Measurements from ENCODE around the gene ADAP1. TPM values are rescaled to one million over a fixed set of nuclear protein-coding genes. Genes with fewer than 3 reads are reported as not detected.
A peak's percentile ranks its signal among the peaks of the same experiment; 100 is the strongest.

The ADAP1 gene
- total and polyA plus RNA-seq, 2 of the 13 experiments (the other 11 are each of a cell fraction or from before 2014, with no cell fraction given), result 10.5 to 24.6 TPM

- no peak for TF ChIP-seq MTERF4 (CRISPR knock-in tag; IDR thresholded peaks at IDR 0.05)
- no peak for TF ChIP-seq MXD3 (CRISPR knock-in tag; IDR thresholded peaks at IDR 0.05)
- TF ChIP-seq SALL1 (CRISPR knock-in tag; IDR thresholded peaks at IDR 0.05), result peak; percentile 19; the same call in 1 of the 2 replicates
- TF ChIP-seq ZNF557 (CRISPR knock-in tag; IDR thresholded peaks at IDR 0.05), result no peak
- 0 out of 2 replicates have a peak, but pooled peaks have one; percentile 62 for TF ChIP-seq KAT7 (CRISPR knock-in tag; IDR thresholded peaks at IDR 0.05; ENCODE audit: borderline replicate concordance)
- TF ChIP-seq ZNF678 (CRISPR knock-in tag; IDR thresholded peaks at IDR 0.05), result no peak
- no peak for TF ChIP-seq REST (IDR thresholded peaks at IDR 0.05; ENCODE audit: borderline replicate concordance in 1 of 2, low read depth in 1 of 2, low read length in 2 of 2)
- peak; percentile 27; the same call in 1 of the 2 replicates for TF ChIP-seq ZFX (CRISPR knock-in tag; IDR thresholded peaks at IDR 0.05; ENCODE audit: low read depth)
- TF ChIP-seq ZNF274 (CRISPR knock-in tag; IDR thresholded peaks at IDR 0.05), result no peak
- TF ChIP-seq E2F2 (CRISPR knock-in tag; IDR thresholded peaks at IDR 0.05; ENCODE audit: borderline replicate concordance), result no peak
- TF ChIP-seq SRSF4 (IDR thresholded peaks at IDR 0.05; ENCODE audit: low read depth, low read length, poor library complexity, severe bottlenecking), result no peak
- no peak for TF ChIP-seq ZNF776 (CRISPR knock-in tag; IDR thresholded peaks at IDR 0.05)
- TF ChIP-seq ARHGAP35 (CRISPR knock-in tag; IDR thresholded peaks at IDR 0.05; ENCODE audit: borderline replicate concordance), result 0 out of 2 replicates have a peak, but pooled peaks have one; percentile 50
- TF ChIP-seq RARA (CRISPR knock-in tag; IDR thresholded peaks at IDR 0.05), result peak; percentile 26; the same call in 1 of the 2 replicates
- TF ChIP-seq PAX8 (CRISPR knock-in tag; IDR thresholded peaks at IDR 0.05; ENCODE audit: borderline replicate concordance), result no peak
- TF ChIP-seq MBNL3 (CRISPR knock-in tag; conservative IDR thresholded peaks at IDR 0.05), result no peak
- peak; percentile 35; the same call in 1 of the 2 replicates for TF ChIP-seq GATAD2A (CRISPR knock-in tag; IDR thresholded peaks at IDR 0.05)
- TF ChIP-seq KLF11 (CRISPR knock-in tag; IDR thresholded peaks at IDR 0.05), result no peak
- no peak for TF ChIP-seq ZNF790 (CRISPR knock-in tag; IDR thresholded peaks at IDR 0.05; ENCODE audit: borderline replicate concordance)
- no peak; the same call in 2 of the 3 replicates for TF ChIP-seq MXI1 (IDR thresholded peaks at IDR 0.05; ENCODE audit: borderline replicate concordance, low read depth, low read length)
- TF ChIP-seq STAT5B (CRISPR knock-in tag; IDR thresholded peaks at IDR 0.05), result no peak
- no peak for TF ChIP-seq LBX2 (CRISPR knock-in tag; IDR thresholded peaks at IDR 0.05; ENCODE audit: borderline replicate concordance)
- no peak for TF ChIP-seq ZNF713 (CRISPR knock-in tag; IDR thresholded peaks at IDR 0.05)
Measured at GRCh38 chr7:985915-986741, 31.6 kb upstream of the ADAP1 start (continued).
